Upper lobe of right lung (tissue), 1 donor: ENCODE data around the gene MPRIP. TPM values are rescaled to one million over a fixed set of nuclear protein-coding genes. Genes with fewer than 3 reads are reported as not detected.
"Not testable (repeated sequence)": the region's sequence is repeated elsewhere in the genome, so short reads cannot be mapped to it uniquely, and the experiment has no call there.

ENCODE experiments used
- ATAC-seq: fragments of 200-7000 bp; cut with Tn5 transposase; one replicate; pipeline ENCODE4 v1.9.1; 2020; ENCODE audit warnings: mild to moderate bottlenecking, moderate library complexity
- DNase-seq: peaks from one replicate; pipeline ENCODE4 v3.0.0-alpha.2; 2020
- H3K27ac ChIP-seq: fragments of 200-600 bp; one replicate; pipeline ENCODE4 v1.8.0; 2022
- H3K27me3 ChIP-seq: fragments of 200-600 bp; one replicate; pipeline ENCODE4 v1.8.0; 2022; ENCODE audit warnings: mild to moderate bottlenecking
- H3K36me3 ChIP-seq: fragments of 200-600 bp; one replicate; pipeline ENCODE4 v1.8.0; 2022
- H3K4me1 ChIP-seq: fragments of 200-600 bp; one replicate; pipeline ENCODE4 v1.8.0; 2022
- H3K4me3 ChIP-seq: fragments of 200-600 bp; one replicate; pipeline ENCODE4 v1.8.0; 2022; ENCODE audit warnings: mild to moderate bottlenecking
- H3K9me3 ChIP-seq: fragments of 200-600 bp; one replicate; pipeline ENCODE4 v1.8.0; 2022
- CTCF ChIP-seq: fragments of 200-600 bp; IDR thresholded peaks from one replicate; pipeline ENCODE4 v1.8.0; 2022; ENCODE audit warnings: antibody characterized with exemption
- intact Hi-C: fragments of 100-400 bp; cut with DNase I; formaldehyde crosslinking; loops from one replicate; pipeline ENCODE4 v1.11.0; 2022
- total RNA-seq: library from RNA; stranded (reverse); fragmentation: NEBNext Ultra II Directional; extraction: Animal tissue kit (Norgen Biotek cat#: 25700); gene quantifications from one replicate; pipeline ENCODE4 v1.2.1, GENCODE V29; 2021
- donor health status: DM: no; HTN: yes; CAD: no; lungs with severe emphysema.

Gene MPRIP
- total RNA-seq, 1 donor from 2014 or later, result 333 TPM

- intact Hi-C loops, result loop anchor here (10.0 kb wide), 1 partner anchor 106 kb away; no protein-coding TSS in a partner anchor
- H3K4me1 ChIP-seq, H3K27me3 ChIP-seq, ATAC-seq, H3K4me3 ChIP-seq, H3K36me3 ChIP-seq, H3K9me3 ChIP-seq: not testable (repeated sequence)
- peak; percentile 49 for DNase-seq
- peak overlapping the region; percentile 47 for H3K27ac ChIP-seq
Measured at GRCh38 chr17:17008621-17009397, 33.4 kb upstream of the MPRIP start.

GRCh38 chr17:17009972-17010371, 32.3 kb upstream of the MPRIP start:
- H3K4me3 ChIP-seq, H3K27ac ChIP-seq, H3K9me3 ChIP-seq, H3K27me3 ChIP-seq, H3K36me3 ChIP-seq, H3K4me1 ChIP-seq: not testable (repeated sequence)
- intact Hi-C loops, result loop anchor here (10.0 kb wide), 1 partner anchor 105 kb away; no protein-coding TSS in a partner anchor
- ATAC-seq, result peak; percentile 66
- DNase-seq, result peak; percentile 29

GRCh38 chr17:17010545-17011034, 31.7 kb upstream of the MPRIP start:
- DNase-seq (peak; percentile 87), ATAC-seq (peak; percentile 88)
- H3K4me3 ChIP-seq, H3K27me3 ChIP-seq, H3K9me3 ChIP-seq, intact Hi-C loops, H3K4me1 ChIP-seq, H3K36me3 ChIP-seq: not testable (repeated sequence)
- peak overlapping the region; percentile 72 for H3K27ac ChIP-seq

GRCh38 chr17:17011043-17011907, 31.0 kb upstream of the MPRIP start:
- H3K4me1 ChIP-seq, intact Hi-C loops, H3K27me3 ChIP-seq, H3K4me3 ChIP-seq, H3K36me3 ChIP-seq, H3K9me3 ChIP-seq: not testable (repeated sequence)
- H3K27ac ChIP-seq, result peak overlapping the region; percentile 72
- DNase-seq, result peak; percentile 69
- ATAC-seq, result peak; percentile 49

GRCh38 chr17:17013828-17014747, 28.2 kb upstream of the MPRIP start:
- H3K4me3 ChIP-seq, ATAC-seq, intact Hi-C loops, H3K9me3 ChIP-seq, H3K36me3 ChIP-seq, H3K27me3 ChIP-seq, H3K27ac ChIP-seq: not testable (repeated sequence)
- H3K4me1 ChIP-seq, result peaks cover 18% of the 10 kb centered on the region
- peak; percentile 50 for DNase-seq

- peaks cover 14% of the 10 kb centered on the region for H3K4me1 ChIP-seq
- intact Hi-C loops, H3K36me3 ChIP-seq, H3K4me3 ChIP-seq, H3K9me3 ChIP-seq, DNase-seq, ATAC-seq, H3K27ac ChIP-seq, H3K27me3 ChIP-seq: not testable (repeated sequence)
Measured at GRCh38 chr17:17014748-17015124, 27.5 kb upstream of the MPRIP start.

- H3K9me3 ChIP-seq, result no peaks in the 10 kb centered on the region
- H3K27me3 ChIP-seq, result no peaks in the 10 kb centered on the region
- TF ChIP-seq CTCF, result no peak
- H3K4me1 ChIP-seq, result peaks cover 14% of the 10 kb centered on the region
- intact Hi-C loops, result no loop called here
- peak; percentile 23 for DNase-seq
- no peaks in the 10 kb centered on the region for H3K36me3 ChIP-seq
- no peak for ATAC-seq
- no peak overlapping the region for H3K4me3 ChIP-seq
- H3K27ac ChIP-seq, result no peak overlapping the region
Measured at GRCh38 chr17:17015230-17015629, 27.0 kb upstream of the MPRIP start.

- H3K36me3 ChIP-seq, H3K4me3 ChIP-seq, ATAC-seq, H3K27ac ChIP-seq, H3K27me3 ChIP-seq, H3K9me3 ChIP-seq, intact Hi-C loops: not testable (repeated sequence)
- peaks cover 23% of the 10 kb centered on the region for H3K4me1 ChIP-seq
- peak; percentile 52 for DNase-seq
Measured at GRCh38 chr17:17016199-17017197, 25.8 kb upstream of the MPRIP start.
